HG02885 (cell line): ENCODE data around the gene GGTA1.
"Not testable (repeated sequence)": the region's sequence is repeated elsewhere in the genome, so short reads cannot be mapped to it uniquely, and the experiment has no call there.

Source experiments
- ATAC-seq: cut with Tn5 transposase; IDR thresholded peaks from one replicate; pipeline ENCODE4 v1.9.1; 2021; ENCODE audit warnings: mild to moderate bottlenecking; ENCODE audit not compliant: unreplicated experiment, poor library complexity

GGTA1 gene

GRCh38 chr9:121499427-121500164, at the start of gene GGTA1:
GGTA1 (minus strand) TSS chr9:121499844; CDS start chr9:121467922, 31,922 bp downstream.
- no peak for ATAC-seq

DNA sequence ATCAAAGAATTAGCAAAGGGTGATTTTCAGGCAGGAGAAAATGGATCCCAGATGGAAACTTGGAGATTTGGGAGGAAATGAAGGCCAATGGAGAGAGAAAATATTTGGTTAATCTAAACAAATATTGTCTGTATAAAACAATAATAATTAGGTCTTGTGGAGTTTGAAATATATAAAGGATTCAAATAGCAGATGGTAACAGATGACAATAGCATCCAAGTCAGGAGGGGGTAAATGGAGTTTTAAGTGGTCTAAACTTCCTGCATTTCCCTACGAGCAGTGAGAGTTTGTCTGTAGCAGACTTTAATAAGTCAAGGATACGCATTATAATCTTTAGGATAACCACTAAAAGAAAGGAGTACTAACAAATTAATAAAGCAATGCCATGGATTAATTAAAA, 49.0 kb upstream of the GGTA1 start:
- no peak for ATAC-seq

- peak; percentile 91 for ATAC-seq
Measured at GRCh38 chr9:121545875-121546423, 46.3 kb upstream of the GGTA1 start.

GRCh38 chr9:121545150-121545874, 45.7 kb upstream of the GGTA1 start:
- no peak for ATAC-seq

- no peak for ATAC-seq
Measured at GRCh38 chr9:121542025-121542424, 42.4 kb upstream of the GGTA1 start.

DNA sequence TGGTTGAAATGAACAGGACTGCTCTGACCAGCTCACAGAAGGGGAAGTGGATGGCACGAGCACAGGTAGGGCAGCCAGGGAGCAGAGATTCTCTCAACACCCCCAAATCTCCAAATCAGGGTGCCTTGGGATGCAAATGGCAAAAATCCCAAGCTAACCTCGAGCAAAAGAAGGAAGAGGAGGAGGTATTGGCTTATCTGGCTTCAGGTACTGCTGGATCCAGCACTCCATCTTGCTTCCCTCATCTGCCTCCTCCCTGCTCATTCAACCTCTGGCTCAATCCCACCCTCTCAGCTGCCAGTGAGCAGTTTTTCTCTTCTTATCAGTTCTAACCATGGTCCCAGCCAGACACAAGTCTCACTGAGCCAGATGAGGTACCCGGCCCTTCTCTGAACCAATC, 41.6 kb upstream of the GGTA1 start:
- no peak for ATAC-seq

DNA sequence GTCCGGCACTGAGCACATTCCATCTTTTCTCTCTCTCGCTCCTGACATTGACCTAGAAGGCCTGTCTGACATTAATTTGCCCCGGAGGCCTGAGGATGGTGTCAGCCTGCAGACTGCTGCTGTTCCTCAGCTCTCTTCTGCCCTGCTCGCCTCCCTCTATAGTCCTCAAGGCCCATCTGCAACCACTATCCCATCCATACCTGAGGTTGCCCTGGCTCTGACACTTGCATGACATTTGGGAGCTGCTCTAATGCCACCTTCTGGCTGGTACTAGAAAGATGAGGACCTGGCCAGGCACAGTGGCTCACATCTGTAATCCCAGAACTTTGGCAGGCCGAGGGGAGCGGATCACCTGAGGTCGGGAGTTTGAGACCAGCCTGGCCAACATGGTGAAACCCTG, 38.6 kb upstream of the GGTA1 start:
- no peak for ATAC-seq

DNA sequence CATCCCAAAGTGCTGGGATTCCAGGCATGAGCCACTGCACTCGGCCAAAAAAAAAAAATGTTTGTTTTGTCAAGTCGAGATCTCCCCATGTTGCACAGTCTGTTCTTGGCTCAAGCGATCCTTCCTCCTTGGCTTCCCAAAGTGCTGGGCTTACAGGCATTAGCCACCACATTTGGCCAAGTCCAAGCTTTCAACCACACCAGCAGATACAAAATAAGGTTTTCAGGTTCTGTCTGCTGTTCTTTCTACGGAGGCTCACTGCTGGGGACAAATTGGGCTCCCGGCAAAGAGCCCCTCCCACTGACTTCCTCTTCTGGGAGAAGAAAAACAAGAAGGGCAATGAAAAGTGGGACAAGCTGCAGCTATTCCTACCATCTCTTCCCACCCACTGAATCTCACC, 37.6 kb upstream of the GGTA1 start:
- no peak for ATAC-seq

GRCh38 chr9:121532881-121533280, 33.2 kb upstream of the GGTA1 start:
- ATAC-seq = no peak

DNA sequence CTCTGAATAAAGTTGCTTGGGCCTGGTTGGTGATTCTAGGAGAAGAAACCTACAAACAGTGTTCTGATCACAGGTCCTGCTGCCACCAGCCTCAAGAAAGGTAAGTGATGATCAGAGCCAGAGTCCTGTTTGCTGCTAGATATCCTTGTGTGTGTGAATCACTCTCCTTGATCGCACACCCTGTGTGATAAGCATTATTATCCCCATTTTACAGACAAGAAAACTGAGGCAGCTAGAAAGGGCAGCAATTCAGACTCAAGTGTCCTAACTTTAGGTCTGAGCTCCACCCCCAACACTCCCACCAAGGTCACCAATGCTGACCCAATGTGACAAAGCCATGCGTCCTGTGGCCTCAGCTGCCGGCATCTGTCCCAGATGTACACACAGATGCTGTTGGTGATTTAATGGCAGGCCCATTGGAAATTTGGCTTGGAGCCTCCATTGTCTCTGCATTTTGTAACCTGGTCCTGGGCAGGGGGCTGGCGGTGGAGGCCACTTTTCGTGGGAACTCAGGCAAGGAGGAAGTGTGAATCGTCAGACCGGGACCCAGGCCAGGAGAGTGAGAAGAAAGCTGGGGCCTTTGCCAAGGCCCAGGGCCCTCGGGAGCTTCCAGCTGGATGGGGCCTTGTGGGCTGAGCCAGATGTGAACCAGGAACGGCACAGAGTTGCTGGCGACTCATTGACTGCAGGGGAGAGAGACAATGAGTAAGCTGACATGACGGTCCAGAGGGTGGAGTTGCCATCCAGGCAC, 29.8 kb upstream of the GGTA1 start:
- no peak for ATAC-seq

GRCh38 chr9:121528642-121529041, 29.0 kb upstream of the GGTA1 start:
- ATAC-seq = no peak

DNA sequence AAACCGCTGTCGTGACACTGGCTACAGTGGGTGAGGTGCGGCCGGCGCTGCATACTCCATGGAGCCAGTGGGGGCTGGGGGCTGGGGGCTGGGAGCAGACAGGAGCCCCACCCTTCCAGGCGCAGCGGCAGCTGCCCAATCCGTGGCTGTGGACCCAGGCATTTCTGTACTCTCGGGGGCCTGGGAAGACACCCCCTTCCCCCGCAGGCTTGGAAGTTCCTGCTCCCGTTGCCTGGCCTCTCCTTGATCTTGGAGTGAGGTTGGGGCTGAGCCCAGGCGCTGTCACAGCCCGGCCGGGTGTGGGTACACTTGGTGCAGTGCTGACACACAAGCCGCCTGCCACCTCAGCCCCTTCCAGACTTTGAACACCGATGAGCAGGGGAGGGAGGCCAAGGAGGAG, 27.7 kb upstream of the GGTA1 start:
- no peak for ATAC-seq

- not testable (repeated sequence) for ATAC-seq
Measured at GRCh38 chr9:121519688-121520087, 20.0 kb upstream of the GGTA1 start.

GRCh38 chr9:121518634-121519033, 19.0 kb upstream of the GGTA1 start:
- ATAC-seq = no peak

DNA sequence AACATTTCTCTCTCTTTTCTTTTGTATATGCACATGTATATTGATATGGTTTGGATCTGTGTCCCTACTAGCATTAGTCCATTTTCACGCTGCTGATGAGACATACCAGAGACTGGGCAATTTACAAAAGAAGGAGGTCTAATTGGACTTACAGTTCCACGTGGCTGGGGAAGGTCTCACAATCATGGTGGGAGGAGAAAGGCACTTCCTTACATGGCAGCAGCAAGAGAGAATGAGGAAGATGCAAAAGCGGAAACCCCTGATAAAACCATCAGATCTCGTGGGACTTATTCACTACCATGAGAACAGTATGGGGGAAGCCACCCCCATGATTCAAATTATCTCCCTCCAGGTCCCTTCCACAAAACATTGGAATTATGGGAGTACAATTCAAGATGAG, 13.5 kb upstream of the GGTA1 start:
- ATAC-seq = not testable (repeated sequence)

DNA sequence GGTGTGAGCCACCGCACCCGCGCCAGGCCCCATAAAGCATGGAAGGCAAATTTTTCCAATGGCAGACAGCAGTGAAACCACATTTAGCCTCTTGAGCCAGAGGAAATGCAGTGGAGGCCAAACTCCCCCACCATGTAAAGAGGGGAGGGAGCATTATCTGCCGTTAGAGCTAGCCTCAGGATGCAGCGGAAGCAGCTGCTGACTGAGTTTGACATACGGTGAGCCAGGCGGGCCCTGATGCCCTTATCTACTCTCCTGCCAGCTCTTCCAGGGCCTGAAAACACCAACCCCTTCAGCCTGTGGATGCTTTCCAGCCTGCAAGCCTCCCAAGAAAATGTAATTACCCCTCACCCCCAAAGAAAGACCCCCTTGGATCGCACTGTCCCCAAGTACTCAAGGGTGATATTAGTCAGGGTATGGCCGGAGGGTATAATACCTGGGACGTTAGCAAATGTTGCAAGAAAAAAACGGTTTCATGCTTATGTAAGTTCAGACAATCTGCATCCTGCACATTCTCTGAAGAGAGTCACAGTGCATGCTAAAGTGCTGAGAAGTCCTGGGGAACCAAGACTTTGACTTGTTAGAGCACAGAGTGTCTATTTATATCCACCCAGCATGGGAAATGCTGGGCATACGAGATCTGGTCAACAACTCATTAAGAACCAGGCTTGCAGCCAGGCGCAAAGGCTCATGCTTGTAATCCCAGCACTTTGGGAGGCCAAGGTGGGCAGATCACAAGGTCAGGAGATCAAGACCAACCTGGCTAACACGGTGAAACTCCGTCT, 11.3 kb upstream of the GGTA1 start:
- no peak for ATAC-seq

DNA sequence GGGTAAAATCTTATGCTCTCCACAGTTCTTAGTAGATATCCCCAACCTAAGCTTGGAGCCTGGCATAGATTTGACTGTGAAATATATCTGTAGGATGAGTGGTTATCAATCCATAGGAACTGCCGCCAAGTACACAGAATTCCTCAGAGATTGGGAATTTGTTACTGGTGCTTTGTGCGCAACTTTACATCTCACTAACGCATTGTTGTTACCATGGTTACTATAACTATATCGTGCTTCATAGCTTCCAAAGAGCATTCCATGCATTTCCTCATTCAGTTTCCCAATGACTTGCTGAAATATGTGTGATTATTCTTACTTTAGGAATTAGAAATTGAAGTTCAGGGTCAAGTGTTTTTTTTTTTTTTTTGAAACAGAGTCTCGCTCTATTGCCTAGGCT, 9.5 kb upstream of the GGTA1 start:
- no peak for ATAC-seq

DNA sequence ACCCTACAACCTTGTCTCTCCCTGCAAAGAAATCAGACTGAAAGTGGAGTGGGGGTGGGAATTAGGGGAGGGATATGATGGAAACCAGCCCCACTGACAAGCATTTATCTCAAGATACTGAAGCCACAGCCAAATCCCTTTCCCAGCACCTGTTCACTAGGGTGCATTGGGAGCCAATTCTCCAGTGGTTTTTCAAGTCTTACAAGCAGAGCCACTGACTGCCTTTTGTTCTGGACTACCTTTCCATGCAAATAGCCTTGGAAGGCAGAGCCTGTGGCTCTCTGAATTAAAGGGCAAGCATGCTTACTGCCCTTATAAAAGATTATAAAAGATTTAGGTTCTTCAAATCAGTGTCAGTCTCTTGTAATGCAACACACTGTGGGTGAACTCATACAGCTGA, 8.8 kb upstream of the GGTA1 start:
- no peak for ATAC-seq

DNA sequence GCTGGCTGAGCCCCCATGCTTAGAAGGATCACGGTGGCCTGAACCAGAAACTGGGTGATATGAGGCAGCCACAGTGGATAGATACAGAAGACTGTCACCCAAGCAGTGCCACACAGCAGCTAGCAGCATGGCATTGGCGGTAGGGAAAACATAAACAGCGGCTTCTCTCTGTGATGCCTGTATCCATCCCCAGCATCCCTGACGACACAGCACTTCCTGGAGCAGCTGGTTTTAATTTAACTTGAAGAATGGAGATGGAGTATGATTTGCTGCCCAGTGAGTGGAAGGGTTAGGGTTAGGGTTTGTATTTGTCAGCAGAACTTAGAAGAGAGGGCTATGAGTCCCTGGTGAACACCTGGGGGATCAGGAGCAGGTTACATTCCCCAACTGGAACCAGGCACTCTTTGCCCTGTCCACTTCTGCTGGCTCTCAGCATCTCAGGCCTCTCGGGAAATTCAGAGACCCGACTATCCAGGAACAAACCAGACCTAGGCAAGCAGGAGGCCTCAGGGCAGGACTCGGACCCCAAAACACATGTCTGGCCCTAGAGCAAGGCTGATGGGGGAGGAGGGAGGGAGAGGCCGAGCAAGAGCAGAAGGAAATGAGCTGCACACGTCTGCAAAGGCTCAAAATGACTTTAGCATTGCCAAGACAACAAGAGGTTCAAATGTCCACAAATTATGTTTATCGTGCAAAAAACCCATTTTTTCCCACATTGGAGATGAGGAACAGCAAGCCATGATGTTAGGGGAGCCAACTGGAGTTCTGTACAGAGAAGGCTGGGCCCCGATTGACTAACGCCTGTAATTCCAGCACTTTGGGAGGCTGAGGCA, 6.5 kb upstream of the GGTA1 start:
- no peak for ATAC-seq
